WI38 (cell line): Measurements from ENCODE around the gene DCP1B.

ENCODE experiments used
- H3K4me3 ChIP-seq: 2 replicates; pipeline ENCODE4 v1.5.1; 2011; ENCODE audit warnings: low read depth, mild to moderate bottlenecking, control low read depth, low read length
- TF ChIP-seq, protein P1 (sequence below): IDR thresholded peaks from 2 replicates; pipeline ENCODE4 v1.5.1; 2012; ENCODE audit warnings: low read depth, mild to moderate bottlenecking, control low read depth, low read length

Gene DCP1B

DNA sequence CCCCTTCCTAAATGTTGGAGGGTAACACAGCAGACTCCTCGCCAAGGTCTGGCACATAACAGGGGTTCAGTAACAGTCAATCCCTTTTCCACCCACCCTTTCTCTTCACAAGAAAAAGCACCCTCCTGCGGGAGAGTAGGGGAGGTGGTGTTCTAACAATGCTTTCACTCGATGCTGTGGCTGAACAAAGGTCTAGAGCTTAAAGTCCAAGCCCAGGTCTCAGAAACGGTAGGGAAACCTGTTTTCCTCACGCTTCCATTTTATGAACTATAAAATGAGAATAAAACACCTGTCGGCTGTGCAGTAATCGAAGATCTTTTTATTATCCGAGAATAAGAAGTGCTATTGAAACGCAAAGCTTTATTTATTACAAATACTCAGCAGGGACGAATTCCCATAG lies 64.9 kb downstream of the DCP1B start:
- H3K4me3 ChIP-seq, result no peak overlapping the region

DNA sequence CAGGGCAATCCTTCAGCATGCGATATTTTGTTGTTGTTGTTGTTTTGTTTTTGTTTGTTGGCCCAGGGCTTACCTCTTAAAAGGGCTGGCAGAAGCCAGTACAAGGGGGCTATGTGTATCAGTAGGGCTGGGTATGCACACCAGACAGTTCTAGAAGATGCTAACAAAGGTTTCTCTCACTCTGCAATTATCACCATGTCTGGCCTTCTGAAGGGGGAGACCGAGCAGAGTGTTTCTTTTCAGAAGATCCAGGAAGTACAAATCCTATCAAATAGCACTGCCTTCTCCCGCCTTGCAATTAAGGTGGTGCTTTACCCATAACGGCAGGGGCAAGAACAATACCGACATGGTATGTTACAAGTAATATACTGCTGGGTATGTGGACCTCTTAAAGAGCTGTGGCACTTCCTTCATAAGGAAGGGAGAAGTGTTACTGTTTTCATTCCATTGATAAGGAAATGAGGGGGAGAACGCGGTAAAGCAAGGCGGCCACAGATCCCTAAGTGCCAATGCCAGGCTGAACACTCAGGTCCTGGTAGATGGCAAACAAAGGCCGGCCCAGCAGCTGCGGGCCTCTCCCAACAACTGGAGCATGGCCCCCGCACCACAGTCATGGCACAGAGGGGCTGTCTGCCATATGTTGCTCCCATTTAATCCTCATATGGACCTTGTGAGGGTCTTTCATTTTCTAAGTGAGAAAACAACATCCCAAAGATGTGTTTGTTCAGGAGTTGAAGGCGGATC lies 66.6 kb downstream of the DCP1B start:
- TF ChIP-seq, protein P1, sequence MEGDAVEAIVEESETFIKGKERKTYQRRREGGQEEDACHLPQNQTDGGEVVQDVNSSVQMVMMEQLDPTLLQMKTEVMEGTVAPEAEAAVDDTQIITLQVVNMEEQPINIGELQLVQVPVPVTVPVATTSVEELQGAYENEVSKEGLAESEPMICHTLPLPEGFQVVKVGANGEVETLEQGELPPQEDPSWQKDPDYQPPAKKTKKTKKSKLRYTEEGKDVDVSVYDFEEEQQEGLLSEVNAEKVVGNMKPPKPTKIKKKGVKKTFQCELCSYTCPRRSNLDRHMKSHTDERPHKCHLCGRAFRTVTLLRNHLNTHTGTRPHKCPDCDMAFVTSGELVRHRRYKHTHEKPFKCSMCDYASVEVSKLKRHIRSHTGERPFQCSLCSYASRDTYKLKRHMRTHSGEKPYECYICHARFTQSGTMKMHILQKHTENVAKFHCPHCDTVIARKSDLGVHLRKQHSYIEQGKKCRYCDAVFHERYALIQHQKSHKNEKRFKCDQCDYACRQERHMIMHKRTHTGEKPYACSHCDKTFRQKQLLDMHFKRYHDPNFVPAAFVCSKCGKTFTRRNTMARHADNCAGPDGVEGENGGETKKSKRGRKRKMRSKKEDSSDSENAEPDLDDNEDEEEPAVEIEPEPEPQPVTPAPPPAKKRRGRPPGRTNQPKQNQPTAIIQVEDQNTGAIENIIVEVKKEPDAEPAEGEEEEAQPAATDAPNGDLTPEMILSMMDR, result no peak
- H3K4me3 ChIP-seq, result no peak overlapping the region

More for the DNA sequence above, 64.9 kb downstream of the DCP1B start:
- TF ChIP-seq, protein P1, result no peak

DNA sequence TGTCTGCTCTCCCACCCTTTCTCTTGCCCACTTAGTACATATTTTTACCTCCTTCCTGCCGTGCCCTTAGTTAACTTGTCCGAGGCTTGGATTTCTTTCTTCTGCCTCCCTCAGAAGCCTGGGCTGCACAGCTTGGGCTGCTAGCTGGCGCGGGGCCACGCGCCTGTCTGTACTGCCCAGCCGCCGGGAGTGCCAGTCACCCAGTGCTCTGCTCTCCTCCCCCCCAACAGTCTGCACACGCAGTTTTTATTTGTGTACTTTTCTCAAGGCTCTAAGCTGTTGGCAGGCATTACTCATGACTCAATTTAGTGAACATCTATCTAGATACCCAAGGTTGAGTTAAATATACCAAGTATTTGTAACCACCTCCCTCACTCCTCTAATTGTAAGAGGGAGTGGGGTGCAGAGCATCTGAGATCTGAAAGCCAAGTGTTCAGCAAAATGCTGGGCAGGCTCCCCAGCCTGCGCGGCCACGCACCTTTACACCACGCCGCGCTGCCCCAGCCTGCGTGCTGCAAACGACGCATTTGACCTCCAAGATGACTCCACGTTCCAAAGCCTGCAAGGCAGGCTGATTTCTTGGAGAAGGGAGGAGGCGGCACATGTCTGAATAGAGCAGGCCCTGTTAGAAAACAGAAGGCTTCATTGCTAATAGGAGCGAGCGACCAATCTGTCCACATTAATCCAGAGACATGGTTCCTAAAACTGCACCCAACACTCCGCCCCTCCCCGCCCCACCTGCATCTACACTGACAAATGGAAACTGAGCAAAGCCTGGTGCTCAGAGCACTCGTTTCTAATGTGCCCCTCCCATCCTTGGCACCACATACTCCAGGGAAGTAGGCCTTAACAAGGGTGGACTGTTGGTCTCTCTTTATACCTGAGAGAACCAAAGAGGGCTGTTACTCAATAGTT lies 67.6 kb downstream of the DCP1B start:
- TF ChIP-seq, protein P1, result no peak
- no peak overlapping the region for H3K4me3 ChIP-seq

DNA sequence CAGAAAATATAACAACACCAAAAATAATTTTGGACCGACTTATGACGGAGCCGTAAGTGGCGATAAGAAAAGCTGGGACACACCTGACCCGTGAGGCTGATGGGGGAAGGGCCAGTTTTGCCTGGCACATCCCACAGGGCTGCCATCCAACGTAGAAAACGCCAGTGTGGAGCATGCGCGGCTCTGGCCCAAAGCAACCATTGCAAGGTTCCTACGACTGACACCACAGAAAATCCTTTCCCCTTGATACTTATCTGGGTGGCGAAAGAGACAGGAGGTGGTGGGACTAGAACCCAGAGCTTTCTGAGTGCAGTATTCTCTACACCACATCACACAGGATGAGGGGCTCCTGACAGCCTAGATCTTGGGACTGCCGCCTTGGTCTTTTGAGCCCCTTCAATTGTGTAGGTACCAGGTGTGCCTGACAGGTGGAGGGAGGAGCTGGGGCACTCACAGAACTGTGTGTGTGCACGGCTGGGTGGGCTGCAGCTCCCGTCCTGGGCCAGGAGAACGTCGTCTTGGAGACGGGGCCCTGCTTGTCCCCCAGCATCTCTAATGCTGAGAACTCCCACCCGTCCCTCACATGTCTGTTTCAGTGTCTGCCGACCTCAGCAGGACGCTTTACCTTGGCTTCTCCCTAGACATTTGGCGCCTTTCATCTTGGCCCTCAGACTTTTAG lies 68.4 kb downstream of the DCP1B start:
- TF ChIP-seq, protein P1, result no peak
- no peak overlapping the region for H3K4me3 ChIP-seq

DNA sequence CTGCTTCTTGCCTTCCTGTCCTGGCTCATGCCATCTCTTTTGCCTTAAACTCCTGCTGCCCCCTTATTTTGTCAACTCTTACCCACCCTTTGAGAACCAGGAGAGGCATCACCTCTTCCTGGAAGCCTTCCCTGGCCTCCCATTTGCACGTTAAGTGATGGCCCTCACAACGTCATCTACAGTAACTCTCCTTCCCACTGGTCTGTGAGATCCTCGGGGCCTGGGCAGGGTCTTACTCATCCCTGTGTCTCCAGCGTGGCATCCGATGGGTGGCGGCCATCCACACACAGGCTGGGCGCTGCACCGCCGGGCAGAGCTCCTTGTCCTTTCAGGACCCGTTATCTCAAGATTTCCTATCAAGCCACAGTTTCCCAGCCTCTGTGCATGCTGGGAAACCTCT lies 69.0 kb downstream of the DCP1B start:
- TF ChIP-seq, protein P1, result no peak
- H3K4me3 ChIP-seq, result no peak overlapping the region

DNA sequence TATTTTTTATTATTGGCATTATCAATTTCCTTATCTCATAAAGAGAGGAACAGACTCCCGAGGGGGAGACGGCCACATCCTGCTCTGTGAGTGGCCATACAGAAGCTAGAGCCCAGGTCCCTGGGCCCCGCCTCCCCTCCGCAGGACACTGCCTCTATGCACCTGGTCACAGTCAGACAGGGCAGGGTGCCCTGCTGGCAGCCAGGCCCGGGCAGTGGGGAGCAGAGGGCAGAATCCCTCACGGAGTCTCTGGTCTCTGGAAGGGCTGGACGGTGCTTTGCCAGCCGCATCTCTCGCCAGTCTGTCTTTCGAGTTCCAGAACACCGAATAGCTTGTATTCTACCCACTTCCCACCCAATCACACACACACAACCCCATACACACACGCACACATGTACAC lies 69.4 kb downstream of the DCP1B start:
- no peak overlapping the region for H3K4me3 ChIP-seq
- TF ChIP-seq, protein P1, result no peak
